HG03196 (cell line): ENCODE data around the gene RNF213.

Experiments
- ATAC-seq: cut with Tn5 transposase; IDR thresholded peaks from one replicate; pipeline ENCODE4 v1.9.1; 2021; ENCODE audit not compliant: unreplicated experiment

RNF213 gene

GRCh38 chr17:80346498-80347275, 86.0 kb downstream of the RNF213 start:
- ATAC-seq: no peak

- no peak for ATAC-seq
Observed at GRCh38 chr17:80347536-80347935, 86.9 kb downstream of the RNF213 start.

GRCh38 chr17:80347948-80348351, 87.3 kb downstream of the RNF213 start:
- ATAC-seq: no peak

- ATAC-seq: no peak
Observed at GRCh38 chr17:80348551-80349150, 88.0 kb downstream of the RNF213 start.

- no peak for ATAC-seq
Observed at GRCh38 chr17:80349151-80349651, 88.5 kb downstream of the RNF213 start.

- no peak for ATAC-seq
Observed at GRCh38 chr17:80349751-80350150, 89.1 kb downstream of the RNF213 start.

- no peak for ATAC-seq
Observed at GRCh38 chr17:80352216-80352895, 91.7 kb downstream of the RNF213 start.

- no peak for ATAC-seq
Observed at GRCh38 chr17:80352991-80353665, 92.5 kb downstream of the RNF213 start.

GRCh38 chr17:80353718-80354275, 93.1 kb downstream of the RNF213 start:
- ATAC-seq: no peak

GRCh38 chr17:80354336-80354735, 93.7 kb downstream of the RNF213 start:
- no peak for ATAC-seq

- no peak for ATAC-seq
Observed at GRCh38 chr17:80356231-80356856, 95.7 kb downstream of the RNF213 start.

GRCh38 chr17:80358131-80358530, 97.5 kb downstream of the RNF213 start:
- ATAC-seq: no peak

- ATAC-seq: no peak
Observed at GRCh38 chr17:80358861-80359260, 98.2 kb downstream of the RNF213 start.

- ATAC-seq: no peak
Observed at GRCh38 chr17:80359422-80360110, 98.9 kb downstream of the RNF213 start.

GRCh38 chr17:80360396-80360795, 99.7 kb downstream of the RNF213 start:
- ATAC-seq: no peak

- no peak for ATAC-seq
Observed at GRCh38 chr17:80361495-80362220, 101.0 kb downstream of the RNF213 start.

- no peak for ATAC-seq
Observed at GRCh38 chr17:80362428-80363119, 101.9 kb downstream of the RNF213 start.

GRCh38 chr17:80363120-80363515, 102.5 kb downstream of the RNF213 start:
- no peak for ATAC-seq
